Prostate gland (tissue), 2 donors: ENCODE results near the gene ROR1.

ENCODE experiments used
- POLR2A ChIP-seq: fragments of 450-650 bp; IDR thresholded peaks from one replicate; pipeline ENCODE4 v1.6.1; 2016; ENCODE audit warnings: antibody characterized with exemption, mild to moderate bottlenecking
- TF ChIP-seq, protein P1 (sequence below), 4 experiments: fragments of 200-600 bp in 2 of 4; fragments of 450-650 bp in 2 of 4; sonication (generic) in 2 of 4; IDR thresholded peaks; 1 replicate in 3 of 4; 2 replicates in 1 of 4; pipeline ENCODE4 v1.5.1; 2016 to 2019; ENCODE audit warnings: antibody characterized with exemption in 4 of 4, mild to moderate bottlenecking in 2 of 4, moderate library complexity in 2 of 4

DNA sequence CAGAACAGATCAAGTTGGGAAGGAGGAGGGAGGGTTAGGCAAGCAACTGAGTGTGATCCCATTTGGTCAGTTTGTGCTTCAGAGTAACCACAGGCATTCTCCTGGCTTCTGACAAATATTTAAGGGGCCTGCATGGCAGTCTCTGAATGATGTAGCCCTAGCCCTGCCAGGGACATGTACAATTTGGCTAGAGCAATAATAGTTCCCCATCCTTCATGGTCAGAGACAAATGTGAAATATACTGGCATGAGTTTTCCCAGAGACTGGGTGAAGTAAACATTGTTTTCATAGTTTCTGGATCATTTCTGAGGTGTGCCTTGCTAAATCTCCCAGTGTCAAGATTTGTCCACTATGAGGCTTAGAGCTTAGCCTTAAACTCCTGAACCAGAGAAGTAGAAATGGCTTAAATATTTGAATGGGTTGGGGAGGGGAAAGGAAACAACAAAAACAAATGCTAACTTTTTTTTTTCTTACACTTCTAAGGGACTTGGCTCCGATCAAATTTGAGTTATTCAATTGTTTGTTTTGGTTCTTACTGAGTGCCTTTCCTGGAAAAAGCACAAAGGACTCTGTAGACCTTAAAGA is 387.6 kb downstream of the ROR1 start:
- TF ChIP-seq, protein P1, sequence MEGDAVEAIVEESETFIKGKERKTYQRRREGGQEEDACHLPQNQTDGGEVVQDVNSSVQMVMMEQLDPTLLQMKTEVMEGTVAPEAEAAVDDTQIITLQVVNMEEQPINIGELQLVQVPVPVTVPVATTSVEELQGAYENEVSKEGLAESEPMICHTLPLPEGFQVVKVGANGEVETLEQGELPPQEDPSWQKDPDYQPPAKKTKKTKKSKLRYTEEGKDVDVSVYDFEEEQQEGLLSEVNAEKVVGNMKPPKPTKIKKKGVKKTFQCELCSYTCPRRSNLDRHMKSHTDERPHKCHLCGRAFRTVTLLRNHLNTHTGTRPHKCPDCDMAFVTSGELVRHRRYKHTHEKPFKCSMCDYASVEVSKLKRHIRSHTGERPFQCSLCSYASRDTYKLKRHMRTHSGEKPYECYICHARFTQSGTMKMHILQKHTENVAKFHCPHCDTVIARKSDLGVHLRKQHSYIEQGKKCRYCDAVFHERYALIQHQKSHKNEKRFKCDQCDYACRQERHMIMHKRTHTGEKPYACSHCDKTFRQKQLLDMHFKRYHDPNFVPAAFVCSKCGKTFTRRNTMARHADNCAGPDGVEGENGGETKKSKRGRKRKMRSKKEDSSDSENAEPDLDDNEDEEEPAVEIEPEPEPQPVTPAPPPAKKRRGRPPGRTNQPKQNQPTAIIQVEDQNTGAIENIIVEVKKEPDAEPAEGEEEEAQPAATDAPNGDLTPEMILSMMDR (IDR thresholded peaks at IDR 0.05) = no peak
- TF ChIP-seq POLR2A = no peak
